IMR-90 (cell line): ENCODE data around the gene GRID1. TPM values are rescaled to one million over a fixed set of nuclear protein-coding genes. Genes with fewer than 3 reads are reported as not detected.

Experiments used
- ATAC-seq: fragments of 200-7000 bp; cut with Tn5 transposase; 2 replicates; pipeline ENCODE4 v1.9.1; 2020; ENCODE audit warnings: low read depth, mild to moderate bottlenecking, moderate library complexity
- BruUV-seq: library from RNA; stranded (reverse); fragments of 400-500 nt; replicated peaks from 2 replicates; lab custom pipeline; 2021; lab: Mats Ljungman, UMichigan
- CTCF ChIA-PET: fragments of 300-600 bp; formaldehyde crosslinking; extraction: SDS; loops from one replicate; lab custom pipeline; 2021; ENCODE audit warnings: antibody characterized with exemption; lab: Yijun Ruan, JAX
- POLR2A ChIA-PET: fragments of 300-600 bp; sonication (Branson Sonifier 250); formaldehyde crosslinking; loops from one replicate; lab custom pipeline; 2022; ENCODE audit warnings: antibody characterized with exemption; ENCODE audit not compliant: unreplicated experiment; lab: Charles Lee
- DNase-seq: peaks from one replicate; pipeline ENCODE4 v3.0.0; 2013
- H2AFZ ChIP-seq: replicated peaks from 2 replicates; pipeline ENCODE3; 2013; ENCODE audit warnings: low read length, mild to moderate bottlenecking; ENCODE audit not compliant: poor library complexity
- H2AK5ac ChIP-seq: 2 replicates; pipeline ENCODE4 v1.6.1; 2013; ENCODE audit warnings: low read depth, low read length, inconsistent platforms
- H2AK9ac ChIP-seq: replicated peaks from 2 replicates; pipeline ENCODE3; 2013; ENCODE audit warnings: mild to moderate bottlenecking, low read depth, low read length, moderate library complexity; ENCODE audit not compliant: poor library complexity
- H2BK120ac ChIP-seq: 2 replicates; pipeline ENCODE4 v1.6.1; 2013; ENCODE audit warnings: low read depth, low read length, inconsistent platforms
- H2BK15ac ChIP-seq: 3 replicates; pipeline ENCODE4 v1.6.1; 2013; ENCODE audit warnings: low read depth, low read length, inconsistent platforms
- H2BK20ac ChIP-seq: 2 replicates; pipeline ENCODE4 v1.6.1; 2013; ENCODE audit warnings: low read depth, mild to moderate bottlenecking, inconsistent platforms, low read length, moderate library complexity
- H2BK5ac ChIP-seq: 2 replicates; pipeline ENCODE4 v1.6.1; 2013; ENCODE audit warnings: mild to moderate bottlenecking, low read depth, low read length, inconsistent platforms; ENCODE audit not compliant: poor library complexity, severe bottlenecking
- H3K14ac ChIP-seq: replicated peaks from 2 replicates; pipeline ENCODE4 v1.6.1; 2013; ENCODE audit warnings: low read depth, low read length, inconsistent platforms
- H3K18ac ChIP-seq: 2 replicates; pipeline ENCODE4 v1.6.1; 2013; ENCODE audit warnings: low read depth, low read length, control low read depth
- H3K23ac ChIP-seq: 2 replicates; pipeline ENCODE4 v1.6.1; 2013; ENCODE audit warnings: low read depth, low read length, inconsistent platforms
- H3K27ac ChIP-seq: 2 replicates; pipeline ENCODE4 v1.5.1; 2013; ENCODE audit warnings: mild to moderate bottlenecking, control low read depth, low read length; ENCODE audit not compliant: insufficient read depth
- H3K27me3 ChIP-seq: 2 replicates; pipeline ENCODE4 v1.6.1; 2013; ENCODE audit warnings: low read length; ENCODE audit not compliant: control insufficient read depth, insufficient read depth
- H3K36me3 ChIP-seq: 2 replicates; pipeline ENCODE4 v1.6.1; 2013; ENCODE audit warnings: low read length, mixed read lengths; ENCODE audit not compliant: control insufficient read depth, insufficient read depth
- H3K4ac ChIP-seq: 2 replicates; pipeline ENCODE4 v1.6.1; 2013; ENCODE audit warnings: low read depth, low read length, inconsistent platforms
- H3K4me1 ChIP-seq: 2 replicates; pipeline ENCODE4 v1.6.1; 2013; ENCODE audit warnings: low read length, mixed read lengths; ENCODE audit not compliant: control insufficient read depth, insufficient read depth
- H3K4me2 ChIP-seq: 2 replicates; pipeline ENCODE4 v1.6.1; 2013; ENCODE audit warnings: low read depth, mild to moderate bottlenecking, control low read depth, low read length, moderate library complexity
- H3K4me3 ChIP-seq: 2 replicates; pipeline ENCODE4 v1.5.1; 2013; ENCODE audit warnings: low read depth, mild to moderate bottlenecking, control low read depth, low read length, moderate library complexity; ENCODE audit not compliant: insufficient read depth
- H3K56ac ChIP-seq: 2 replicates; pipeline ENCODE4 v1.6.1; 2013; ENCODE audit warnings: low read length, inconsistent platforms; ENCODE audit not compliant: insufficient read depth; ENCODE audit errors: extremely low read depth
- H3K79me1 ChIP-seq, 2 experiments: 2 replicates each; pipeline ENCODE4 v1.6.1; 2013; ENCODE audit warnings: low read length in 2 of 2, inconsistent platforms in 1 of 2, low read depth in 1 of 2
- H3K9ac ChIP-seq: 2 replicates; pipeline ENCODE4 v1.6.1; 2013; ENCODE audit warnings: low read depth, low read length, control low read depth
- H3K9me1 ChIP-seq: 2 replicates; pipeline ENCODE4 v1.6.1; 2013; ENCODE audit warnings: low read length, inconsistent platforms; ENCODE audit not compliant: insufficient read depth
- H3K9me3 ChIP-seq: 2 replicates; pipeline ENCODE4 v1.6.1; 2013; ENCODE audit warnings: low read length; ENCODE audit not compliant: control insufficient read depth, insufficient read depth
- H4K20me1 ChIP-seq: 2 replicates; pipeline ENCODE4 v1.6.1; 2013; ENCODE audit warnings: low read length, inconsistent platforms; ENCODE audit not compliant: insufficient read depth
- H4K5ac ChIP-seq: 2 replicates; pipeline ENCODE4 v1.6.1; 2013; ENCODE audit warnings: mild to moderate bottlenecking, low read depth, low read length, control low read depth
- H4K8ac ChIP-seq, 2 experiments: 2 replicates each; pipeline ENCODE4 v1.6.1; 2013; ENCODE audit warnings: low read depth in 2 of 2, low read length in 2 of 2, control low read depth in 1 of 2, inconsistent platforms in 1 of 2
- H4K91ac ChIP-seq: 2 replicates; pipeline ENCODE4 v1.6.1; 2013; ENCODE audit warnings: low read depth, low read length, inconsistent platforms; ENCODE audit not compliant: insufficient read depth
- BHLHE40 ChIP-seq: fragments of 150-350 bp; IDR thresholded peaks from 2 replicates; pipeline ENCODE4 v1.6.1; 2016; ENCODE audit warnings: mild to moderate bottlenecking, low read depth, low read length
- CEBPB ChIP-seq: IDR thresholded peaks from 2 replicates; pipeline ENCODE4 v1.6.1; 2012; ENCODE audit warnings: low read depth, low read length, improper control_type of control experiment
- CHD1 ChIP-seq: IDR thresholded peaks from 2 replicates; pipeline ENCODE4 v1.6.1; 2012; ENCODE audit warnings: low read depth, low read length, improper control_type of control experiment
- ELK1 ChIP-seq: fragments of 150-350 bp; IDR thresholded peaks from 2 replicates; pipeline ENCODE4 v1.6.1; 2016; ENCODE audit warnings: low read depth, mild to moderate bottlenecking, low read length, moderate library complexity, borderline replicate concordance
- FOS ChIP-seq: fragments of 150-350 bp; IDR thresholded peaks from 2 replicates; pipeline ENCODE4 v1.6.1; 2016; ENCODE audit warnings: low read depth, low read length
- MXI1 ChIP-seq: IDR thresholded peaks from 2 replicates; pipeline ENCODE4 v1.6.1; 2012; ENCODE audit warnings: low read depth, mild to moderate bottlenecking, low read length, moderate library complexity, borderline replicate concordance
- NFE2L2 ChIP-seq: fragments of 150-350 bp; IDR thresholded peaks from 2 replicates; pipeline ENCODE4 v1.6.1; 2016; ENCODE audit warnings: low read depth, mild to moderate bottlenecking, low read length
- POLR2A ChIP-seq: IDR thresholded peaks from 2 replicates; pipeline ENCODE4 v1.6.1; 2012; ENCODE audit warnings: mild to moderate bottlenecking, low read depth, low read length
- RAD21 ChIP-seq: IDR thresholded peaks from 2 replicates; pipeline ENCODE4 v1.6.1; 2012; ENCODE audit warnings: low read length, improper control_type of control experiment
- RCOR1 ChIP-seq: IDR thresholded peaks from 2 replicates; pipeline ENCODE4 v1.6.1; 2012; ENCODE audit warnings: mild to moderate bottlenecking, low read length, improper control_type of control experiment; ENCODE audit not compliant: insufficient replicate concordance
- USF2 ChIP-seq: fragments of 150-350 bp; IDR thresholded peaks from 2 replicates; pipeline ENCODE4 v1.6.1; 2017; ENCODE audit warnings: mild to moderate bottlenecking, antibody characterized with exemption, low read length, low read depth
- WGBS, 2 experiments: methylation state at CpG; one replicate each; pipeline versions ENCODE4 v1.1.5 to v1.1.7; 2013; ENCODE audit warnings: missing lambda C conversion rate in 2 of 2; ENCODE audit not compliant: insufficient read length in 1 of 2; ENCODE audit errors: extremely low coverage in 2 of 2; 5-methylcytosine and 5-hydroxymethylcytosine counted together
- dilution Hi-C: fragments of 300-500 bp; cut with HindIII; formaldehyde crosslinking; loops from one replicate; pipeline ENCODE4 v1.14.3; 2018; ENCODE audit warnings: low sequenced_read_pairs; ENCODE audit not compliant: unreplicated experiment
- in situ Hi-C: fragments of 300-500 bp; cut with MboI; formaldehyde crosslinking; loops from 3 replicates; pipeline ENCODE4 v1.14.3; 2019; ENCODE audit warnings: low sequenced_read_pairs, inconsistent platforms, mixed read lengths
- intact Hi-C: fragments of 100-400 bp; cut with micrococcal nuclease; formaldehyde crosslinking; loops from 2 replicates; pipeline ENCODE4 v1.10.0; 2022
- polyA plus RNA-seq, 3 experiments: library from polyadenylated mRNA; depleted of rRNA; stranded (reverse); fragments of >200 nt; gene quantifications; 2 replicates each; pipeline ENCODE4 v1.2.3, GENCODE V29; 2012; ENCODE audit warnings: low replicate concordance in 1 of 3
- total RNA-seq: library from RNA; depleted of rRNA; stranded (reverse); fragments of >200 nt; gene quantifications from 2 replicates; pipeline ENCODE4 v1.2.3, GENCODE V29; 2012
- TF ChIP-seq, protein P1 (sequence below): conservative IDR thresholded peaks from 2 replicates; pipeline ENCODE4 v1.5.1; 2012; ENCODE audit warnings: mild to moderate bottlenecking, low read depth, low read length, improper control_type of control experiment

GRID1 gene
- total and polyA plus RNA-seq, 2 of the 4 experiments (the other 2 are of a cell fraction) = not detected

DNA sequence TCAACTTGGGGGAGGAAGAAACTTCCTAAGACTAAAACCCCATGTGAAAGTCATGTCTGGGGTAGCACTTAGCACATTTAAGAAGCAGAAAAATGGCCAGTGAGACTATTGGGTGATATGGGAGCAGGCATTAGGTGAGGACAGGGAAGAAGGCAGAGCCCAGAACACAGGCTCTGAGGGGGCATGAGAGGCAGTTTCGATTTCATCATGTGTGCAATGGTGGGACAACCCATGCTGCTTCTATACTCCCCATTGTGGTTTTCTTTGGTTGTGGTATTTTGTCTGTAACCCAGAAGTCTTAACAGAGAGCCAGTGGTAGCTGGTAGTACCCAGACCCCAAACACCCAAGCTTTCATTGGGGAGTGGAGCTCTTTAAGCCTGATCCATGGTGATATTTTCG lies 752.0 kb downstream of the GRID1 start:
- Histone ChIP-seq H3K18ac (no peak overlapping the region), H2AK5ac (no peak overlapping the region), H3K4me2 (no peak overlapping the region), H3K4me1 (no peaks in the 10 kb centered on the region), H2AFZ (no peak overlapping the region), H3K27ac (no peak overlapping the region), H3K79me1 (no peaks in the 10 kb centered on the region), H4K8ac (no peak overlapping the region), H4K91ac (no peak overlapping the region), H3K36me3 (no peaks in the 10 kb centered on the region), H2BK15ac (no peak overlapping the region), H3K9me1 (no peaks in the 10 kb centered on the region), H3K9me3 (peaks cover 26% of the 10 kb centered on the region), H2BK120ac (no peak overlapping the region), H4K5ac (no peak overlapping the region), H3K14ac (no peak overlapping the region), H3K4me3 (no peak overlapping the region), H3K4ac (no peak overlapping the region), H3K23ac (no peak overlapping the region), H4K20me1 (no peaks in the 10 kb centered on the region), H3K27me3 (no peaks in the 10 kb centered on the region), H2AK9ac (no peak overlapping the region), H2BK20ac (no peak overlapping the region), H2BK5ac (no peak overlapping the region), H3K9ac (no peak overlapping the region), H3K56ac (no peak overlapping the region)
- DNase-seq (no peak), ATAC-seq (no peak)
- in situ Hi-C loops = no loop called here
- POLR2A ChIA-PET = no interaction called here
- TF ChIP-seq RAD21 (no peak), ELK1 (no peak), FOS (no peak), BHLHE40 (no peak), RCOR1 (no peak), POLR2A (no peak), USF2 (no peak), MXI1 (no peak), CEBPB (no peak), CHD1 (no peak), NFE2L2 (no peak)
- TF ChIP-seq, protein P1, sequence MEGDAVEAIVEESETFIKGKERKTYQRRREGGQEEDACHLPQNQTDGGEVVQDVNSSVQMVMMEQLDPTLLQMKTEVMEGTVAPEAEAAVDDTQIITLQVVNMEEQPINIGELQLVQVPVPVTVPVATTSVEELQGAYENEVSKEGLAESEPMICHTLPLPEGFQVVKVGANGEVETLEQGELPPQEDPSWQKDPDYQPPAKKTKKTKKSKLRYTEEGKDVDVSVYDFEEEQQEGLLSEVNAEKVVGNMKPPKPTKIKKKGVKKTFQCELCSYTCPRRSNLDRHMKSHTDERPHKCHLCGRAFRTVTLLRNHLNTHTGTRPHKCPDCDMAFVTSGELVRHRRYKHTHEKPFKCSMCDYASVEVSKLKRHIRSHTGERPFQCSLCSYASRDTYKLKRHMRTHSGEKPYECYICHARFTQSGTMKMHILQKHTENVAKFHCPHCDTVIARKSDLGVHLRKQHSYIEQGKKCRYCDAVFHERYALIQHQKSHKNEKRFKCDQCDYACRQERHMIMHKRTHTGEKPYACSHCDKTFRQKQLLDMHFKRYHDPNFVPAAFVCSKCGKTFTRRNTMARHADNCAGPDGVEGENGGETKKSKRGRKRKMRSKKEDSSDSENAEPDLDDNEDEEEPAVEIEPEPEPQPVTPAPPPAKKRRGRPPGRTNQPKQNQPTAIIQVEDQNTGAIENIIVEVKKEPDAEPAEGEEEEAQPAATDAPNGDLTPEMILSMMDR = no peak
- dilution Hi-C loops = no loop called here
- CTCF ChIA-PET = no interaction called here
- BruUV-seq = no TSS peak
- no CpG with 5 or more reads among the region's 2 CpGs for WGBS, 2 experiments
- intact Hi-C loops = no loop called here
